Neural progenitor cell (in vitro differentiated cells): ENCODE data around the gene WDR93. TPM values are rescaled to one million over a fixed set of nuclear protein-coding genes. Genes with fewer than 3 reads are reported as not detected.
"Not testable (repeated sequence)": the region's sequence is repeated elsewhere in the genome, so short reads cannot be mapped to it uniquely, and the experiment has no call there.

ENCODE experiments used
- DNase-seq: peaks from one replicate; pipeline ENCODE4 v3.0.0-alpha.2; 2016; ENCODE audit warnings: low spot score
- H2AFZ ChIP-seq: fragments of 200-600 bp; sonication (generic); replicated peaks from 2 replicates; pipeline ENCODE4 v1.6.1; 2016; ENCODE audit warnings: antibody characterized with exemption
- H3F3A ChIP-seq: fragments of 200-600 bp; sonication (generic); 2 replicates; pipeline ENCODE4 v1.6.1; 2016; ENCODE audit warnings: antibody characterized with exemption, low read depth
- H3K27ac ChIP-seq: fragments of 200-600 bp; sonication (generic); 2 replicates; pipeline ENCODE4 v1.5.1; 2016; ENCODE audit warnings: mild to moderate bottlenecking
- H3K27me3 ChIP-seq: fragments of 200-600 bp; sonication (generic); 2 replicates; pipeline ENCODE4 v1.6.1; 2016; ENCODE audit warnings: mild to moderate bottlenecking, moderate library complexity
- H3K36me3 ChIP-seq: fragments of 200-600 bp; sonication (generic); 2 replicates; pipeline ENCODE4 v1.5.1; 2016
- H3K4me1 ChIP-seq: fragments of 200-600 bp; sonication (generic); 2 replicates; pipeline ENCODE4 v1.6.1; 2016; ENCODE audit warnings: mixed run types
- H3K4me2 ChIP-seq: fragments of 200-600 bp; sonication (generic); 2 replicates; pipeline ENCODE4 v1.6.1; 2016
- H3K4me3 ChIP-seq: fragments of 200-600 bp; sonication (generic); 2 replicates; pipeline ENCODE4 v1.5.1; 2016
- H3K79me2 ChIP-seq: fragments of 200-600 bp; sonication (generic); 2 replicates; pipeline ENCODE4 v1.6.1; 2016; ENCODE audit warnings: low read depth
- H3K9ac ChIP-seq: fragments of 200-600 bp; sonication (generic); 2 replicates; pipeline ENCODE4 v1.6.1; 2016
- H3K9me3 ChIP-seq: fragments of 200-600 bp; sonication (generic); 2 replicates; pipeline ENCODE4 v1.5.1; 2016; ENCODE audit warnings: low read depth
- H4K20me1 ChIP-seq: fragments of 200-600 bp; sonication (generic); 2 replicates; pipeline ENCODE4 v1.6.1; 2016; ENCODE audit warnings: low read depth
- H3K27ac Mint-ChIP-seq: 3 replicates; pipeline ENCODE4 v1.8.0; 2021; ENCODE audit warnings: mixed read lengths
- H3K27me3 Mint-ChIP-seq: 2 replicates; pipeline ENCODE4 v1.8.0; 2022; ENCODE audit warnings: low read depth, mild to moderate bottlenecking, inconsistent platforms, moderate library complexity, mixed read lengths; ENCODE audit not compliant: insufficient read depth
- H3K36me3 Mint-ChIP-seq: 3 replicates; pipeline ENCODE4 v1.8.0; 2021; ENCODE audit warnings: mixed read lengths
- H3K4me1 Mint-ChIP-seq: 3 replicates; pipeline ENCODE4 v1.8.0; 2021; ENCODE audit warnings: mixed read lengths
- H3K4me3 Mint-ChIP-seq: 3 replicates; pipeline ENCODE4 v1.8.0; 2021; ENCODE audit warnings: mild to moderate bottlenecking, moderate library complexity, mixed read lengths
- H3K9me3 Mint-ChIP-seq: 3 replicates; pipeline ENCODE4 v1.8.0; 2020; ENCODE audit warnings: mixed read lengths
- CTCF ChIP-seq: fragments of 200-600 bp; sonication (generic); IDR thresholded peaks from 2 replicates; pipeline ENCODE4 v1.5.1; 2017; ENCODE audit warnings: antibody characterized with exemption, mild to moderate bottlenecking
- EZH2 ChIP-seq: fragments of 200-600 bp; sonication (generic); IDR thresholded peaks from 2 replicates; pipeline ENCODE4 v1.6.1; 2017; ENCODE audit warnings: antibody characterized with exemption, mild to moderate bottlenecking, moderate library complexity
- EZH2phosphoT487 ChIP-seq: fragments of 200-600 bp; sonication (generic); IDR thresholded peaks from 2 replicates; pipeline ENCODE4 v1.6.1; 2017; ENCODE audit warnings: antibody characterized with exemption
- total RNA-seq: library from RNA; depleted of rRNA; stranded (reverse); fragments of >200 nt; gene quantifications from 2 replicates; pipeline ENCODE4 v1.2.3, GENCODE V29; 2015; ENCODE audit warnings: low replicate concordance

WDR93 gene
- total RNA-seq, 1 donor from 2014 or later: 0.51 TPM

GRCh38 chr15:89785064-89785773 lies 94.6 kb downstream of the WDR93 start:
- Mint-ChIP-seq H3K4me3 (no peak overlapping the region), H3K4me1 (peaks cover 6% of the 10 kb centered on the region), H3K36me3 (no peaks in the 10 kb centered on the region), H3K27ac (no peak overlapping the region), H3K27me3 (peaks cover 5% of the 10 kb centered on the region), H3K9me3 (peaks cover 16% of the 10 kb centered on the region)
- Histone ChIP-seq H4K20me1 (no peaks in the 10 kb centered on the region), H3K9ac (no peak overlapping the region), H3K79me2 (no peaks in the 10 kb centered on the region), H2AFZ (no peak overlapping the region), H3K4me3 (no peak overlapping the region), H3K4me1 (no peaks in the 10 kb centered on the region), H3K27ac (no peak overlapping the region), H3K9me3 (peaks cover 6% of the 10 kb centered on the region), H3F3A (no peaks in the 10 kb centered on the region), H3K36me3 (no peaks in the 10 kb centered on the region), H3K4me2 (no peak overlapping the region), H3K27me3 (no peaks in the 10 kb centered on the region)
- TF ChIP-seq EZH2: no peak
- no peak for TF ChIP-seq EZH2phosphoT487
- no peak for TF ChIP-seq CTCF
- DNase-seq: no peak

- H3K9me3 Mint-ChIP-seq: peaks cover 16% of the 10 kb centered on the region
Measured at GRCh38 chr15:89785774-89786140, 95.1 kb downstream of the WDR93 start.

GRCh38 chr15:89787944-89788343 lies 97.3 kb downstream of the WDR93 start:
- Histone ChIP-seq H3K27ac (no peak overlapping the region), H3K36me3 (no peaks in the 10 kb centered on the region), H3K27me3 (no peaks in the 10 kb centered on the region), H3F3A (no peaks in the 10 kb centered on the region), H3K4me1 (no peaks in the 10 kb centered on the region), H3K4me2 (no peak overlapping the region), H3K4me3 (no peak overlapping the region), H3K9ac (no peak overlapping the region), H2AFZ (no peak overlapping the region), H4K20me1 (no peaks in the 10 kb centered on the region), H3K9me3 (peaks cover 6% of the 10 kb centered on the region), H3K79me2 (no peaks in the 10 kb centered on the region)
- Mint-ChIP-seq H3K27ac (no peak overlapping the region), H3K4me3 (no peak overlapping the region), H3K4me1 (peaks cover 4% of the 10 kb centered on the region), H3K36me3 (no peaks in the 10 kb centered on the region), H3K27me3 (peaks cover 2% of the 10 kb centered on the region), H3K9me3 (peaks cover 16% of the 10 kb centered on the region)
- TF ChIP-seq EZH2 (no peak), EZH2phosphoT487 (no peak), CTCF (no peak)
- no peak for DNase-seq

More at GRCh38 chr15:89785774-89786140, 95.1 kb downstream of the WDR93 start:
- Mint-ChIP-seq H3K36me3 (no peaks in the 10 kb centered on the region), H3K27ac (no peak overlapping the region), H3K4me1 (peaks cover 6% of the 10 kb centered on the region), H3K4me3 (no peak overlapping the region), H3K27me3 (peaks cover 5% of the 10 kb centered on the region)
- H3K4me3 ChIP-seq: no peak overlapping the region
- peaks cover 6% of the 10 kb centered on the region for H3K9me3 ChIP-seq
- H3K27ac ChIP-seq: no peak overlapping the region
- no peak for TF ChIP-seq EZH2phosphoT487
- no peak for TF ChIP-seq EZH2
- TF ChIP-seq CTCF: no peak
- no peaks in the 10 kb centered on the region for H4K20me1 ChIP-seq
- no peak overlapping the region for H2AFZ ChIP-seq
- H3K9ac ChIP-seq: no peak overlapping the region
- H3F3A ChIP-seq: no peaks in the 10 kb centered on the region
- no peaks in the 10 kb centered on the region for H3K79me2 ChIP-seq
- no peaks in the 10 kb centered on the region for H3K27me3 ChIP-seq
- no peak overlapping the region for H3K4me2 ChIP-seq
- H3K36me3 ChIP-seq: no peaks in the 10 kb centered on the region
- no peak for DNase-seq
- H3K4me1 ChIP-seq: no peaks in the 10 kb centered on the region

GRCh38 chr15:89788585-89788984 lies 98.0 kb downstream of the WDR93 start:
- H3F3A ChIP-seq, DNase-seq, H3K27me3 ChIP-seq, H3K79me2 ChIP-seq, H3K9ac ChIP-seq, H3K27ac Mint-ChIP-seq, H3K4me1 ChIP-seq, H2AFZ ChIP-seq, H3K36me3 ChIP-seq, H3K36me3 Mint-ChIP-seq, H3K9me3 ChIP-seq, H3K4me3 ChIP-seq, H3K27ac ChIP-seq, H4K20me1 ChIP-seq, H3K4me3 Mint-ChIP-seq, H3K4me1 Mint-ChIP-seq, H3K27me3 Mint-ChIP-seq, H3K4me2 ChIP-seq: not testable (repeated sequence)
- peaks cover 12% of the 10 kb centered on the region for H3K9me3 Mint-ChIP-seq
